Measurements from ENCODE around the gene BRPF1.

The BRPF1 gene

DNA sequence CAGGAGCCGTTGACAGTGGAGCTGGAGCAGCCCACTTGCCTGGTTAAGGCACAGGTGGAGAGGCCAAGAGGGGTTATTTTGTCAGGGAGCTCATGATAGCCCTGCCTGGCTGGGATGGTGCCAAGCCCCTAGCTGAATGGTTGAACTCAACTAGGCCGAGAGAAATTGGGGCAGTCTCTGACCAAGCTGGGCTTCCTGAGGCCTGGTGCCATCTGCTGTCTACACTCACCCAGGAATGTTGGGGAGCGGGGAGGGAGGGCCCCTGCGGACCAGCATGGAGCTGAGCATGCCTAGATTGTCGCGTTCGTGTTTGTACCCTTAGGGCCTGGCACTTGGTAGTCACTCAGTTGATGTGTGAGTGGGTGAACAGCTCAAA lies 1.2 kb downstream of the BRPF1 start:
- no peak for DNase-seq

DNA sequence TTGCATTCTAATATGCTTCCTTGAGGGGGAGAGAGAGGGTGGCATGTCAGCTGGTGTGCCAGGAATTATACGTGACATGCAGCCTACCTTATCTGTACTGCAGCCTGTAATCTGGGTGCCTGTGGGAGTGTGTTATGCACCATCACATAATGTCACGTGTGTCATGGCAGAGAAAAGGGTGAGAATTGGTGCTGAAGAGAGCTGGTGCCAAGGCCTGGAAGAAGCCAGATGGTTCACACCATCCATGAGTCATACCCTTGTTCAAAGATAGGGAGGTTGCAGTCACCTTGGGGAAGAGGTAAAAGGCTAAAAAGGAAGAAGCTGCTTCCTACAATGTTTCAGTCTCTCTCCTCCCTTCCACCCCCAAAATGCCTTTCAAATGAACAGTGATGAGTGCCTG lies 5.3 kb downstream of the BRPF1 start:
- DNase-seq: no peak

DNA sequence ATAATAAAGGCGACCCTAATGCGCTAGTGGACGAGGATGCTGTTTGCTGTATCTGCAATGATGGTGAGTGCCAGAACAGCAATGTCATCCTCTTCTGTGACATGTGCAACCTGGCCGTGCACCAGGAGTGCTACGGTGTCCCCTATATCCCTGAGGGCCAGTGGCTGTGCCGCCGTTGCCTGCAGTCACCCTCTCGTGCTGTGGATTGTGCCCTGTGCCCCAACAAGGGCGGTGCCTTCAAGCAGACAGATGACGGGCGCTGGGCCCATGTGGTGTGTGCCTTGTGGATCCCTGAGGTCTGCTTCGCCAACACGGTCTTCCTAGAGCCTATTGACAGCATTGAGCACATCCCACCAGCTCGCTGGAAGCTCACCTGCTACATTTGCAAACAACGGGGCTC lies 7.6 kb downstream of the BRPF1 start:
- DNase-seq: no peak

DNA sequence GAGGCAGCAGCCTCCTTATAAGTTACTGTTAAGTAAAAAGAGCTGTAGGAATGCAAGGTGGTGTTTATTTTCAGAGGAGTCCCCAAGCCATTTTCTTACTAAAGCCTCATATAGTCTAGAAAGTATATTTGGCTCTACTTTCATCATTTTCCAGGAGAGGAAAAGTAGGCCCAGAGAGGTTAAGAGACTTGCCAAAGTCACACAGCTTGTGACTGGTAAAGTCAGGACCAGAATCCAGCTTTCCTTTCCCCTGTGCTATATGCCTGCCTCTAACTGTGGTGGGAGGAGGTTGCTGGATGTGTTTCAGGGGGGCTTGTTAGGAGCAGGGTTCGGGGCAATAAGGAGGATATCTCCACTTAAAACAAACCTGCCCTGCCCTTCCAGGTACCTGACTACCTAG lies 11.0 kb downstream of the BRPF1 start:
- DNase-seq: no peak

DNA sequence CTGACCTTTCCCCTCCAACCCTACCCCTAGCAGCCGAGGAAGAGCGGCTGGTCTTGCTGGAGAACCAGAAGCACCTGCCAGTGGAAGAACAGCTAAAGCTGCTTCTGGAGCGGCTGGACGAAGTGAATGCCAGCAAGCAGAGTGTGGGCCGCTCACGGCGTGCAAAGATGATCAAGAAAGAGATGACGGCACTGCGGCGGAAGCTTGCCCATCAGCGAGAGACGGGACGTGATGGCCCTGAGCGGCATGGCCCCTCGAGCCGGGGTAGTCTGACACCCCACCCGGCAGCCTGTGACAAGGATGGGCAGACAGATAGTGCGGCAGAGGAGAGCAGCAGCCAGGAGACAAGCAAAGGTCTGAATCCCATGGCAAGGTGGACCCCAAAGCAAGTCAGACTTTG lies 12.0 kb downstream of the BRPF1 start:
- DNase-seq: no peak

DNA sequence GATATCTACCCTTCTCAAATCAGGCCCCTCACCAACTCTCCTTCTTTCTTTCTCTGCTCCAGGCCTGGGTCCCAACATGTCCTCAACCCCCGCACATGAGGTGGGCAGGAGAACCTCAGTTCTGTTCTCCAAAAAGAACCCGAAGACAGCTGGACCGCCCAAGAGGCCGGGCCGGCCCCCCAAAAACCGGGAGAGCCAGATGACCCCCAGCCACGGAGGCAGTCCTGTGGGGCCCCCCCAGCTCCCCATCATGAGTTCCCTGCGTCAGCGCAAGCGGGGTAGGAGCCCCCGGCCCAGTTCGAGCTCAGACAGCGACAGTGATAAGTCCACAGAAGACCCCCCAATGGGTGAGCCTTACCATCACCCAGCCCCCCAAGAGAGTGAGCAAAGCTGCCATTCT lies 12.6 kb downstream of the BRPF1 start:
- DNase-seq: no peak

DNA sequence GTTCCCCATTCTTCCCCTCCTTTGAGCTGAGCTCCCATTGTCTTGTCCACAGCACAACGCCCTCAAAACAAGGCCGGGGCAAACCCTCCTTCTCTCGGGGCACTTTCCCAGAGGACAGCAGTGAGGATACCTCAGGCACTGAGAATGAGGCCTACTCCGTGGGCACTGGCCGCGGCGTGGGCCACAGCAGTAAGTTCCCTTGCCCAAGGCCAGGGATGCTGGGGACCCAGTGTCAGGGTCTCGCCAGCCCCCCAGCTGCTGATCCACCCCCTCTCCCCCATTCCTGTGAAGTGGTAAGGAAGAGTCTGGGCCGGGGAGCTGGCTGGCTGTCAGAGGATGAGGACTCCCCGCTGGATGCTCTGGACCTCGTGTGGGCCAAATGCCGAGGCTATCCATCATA lies 14.0 kb downstream of the BRPF1 start:
- DNase-seq: no peak

DNA sequence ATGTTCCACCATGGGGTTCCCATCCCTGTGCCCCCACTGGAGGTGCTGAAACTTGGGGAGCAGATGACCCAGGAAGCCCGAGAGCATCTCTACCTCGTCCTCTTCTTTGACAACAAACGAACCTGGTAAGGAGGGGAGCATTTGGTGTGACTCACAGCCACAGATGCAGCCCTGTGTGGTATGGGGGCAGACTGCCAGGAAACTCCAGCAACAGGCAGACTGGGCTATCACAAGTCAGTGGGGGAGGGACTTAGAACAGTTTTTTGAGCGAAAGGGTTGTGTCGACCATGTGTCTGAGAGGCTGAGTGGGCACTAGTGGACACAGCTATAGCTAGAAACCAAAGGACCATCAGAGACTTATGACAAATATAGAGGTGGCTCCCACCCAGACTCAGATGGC lies 14.8 kb downstream of the BRPF1 start:
- no peak for DNase-seq

DNA sequence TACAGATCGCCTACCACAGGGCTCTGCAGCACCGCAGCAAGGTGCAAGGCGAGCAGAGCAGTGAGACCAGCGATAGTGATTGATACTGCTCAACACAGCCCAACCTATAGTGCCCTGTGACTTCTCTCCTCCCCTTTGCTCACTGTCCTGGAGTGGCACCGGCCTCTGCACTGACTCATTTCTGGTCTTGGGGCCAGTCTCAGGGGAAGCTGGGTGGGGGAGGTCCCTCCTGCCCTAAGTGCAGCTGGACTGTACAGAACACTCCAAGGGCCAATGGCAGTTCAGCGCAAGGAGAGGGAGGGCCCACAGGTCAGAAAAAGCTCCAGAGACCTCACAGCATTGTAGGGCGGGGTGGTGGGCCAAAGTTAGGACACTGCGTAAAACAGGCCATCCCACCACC lies 15.7 kb downstream of the BRPF1 start:
- DNase-seq: no peak

DNA sequence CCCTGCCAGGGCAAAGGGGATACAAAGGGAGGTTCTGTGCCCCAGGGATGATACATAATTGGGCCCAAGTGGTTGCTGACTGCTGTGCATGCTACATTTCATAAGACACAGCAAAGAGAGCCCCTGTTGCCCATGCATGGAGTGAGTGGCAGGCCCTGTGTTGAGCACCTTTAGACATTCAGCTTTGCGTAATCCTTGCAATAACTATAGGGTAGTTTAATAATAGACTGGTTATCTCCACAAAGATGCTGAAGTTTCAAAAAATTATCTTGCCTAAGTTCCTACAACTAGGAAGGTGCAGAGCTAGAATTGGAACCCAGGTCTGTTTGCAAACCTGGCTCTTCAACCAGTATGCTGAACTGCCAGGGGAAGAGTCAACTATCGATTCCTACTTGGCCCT lies 16.5 kb downstream of the BRPF1 start:
- DNase-seq: no peak

DNA sequence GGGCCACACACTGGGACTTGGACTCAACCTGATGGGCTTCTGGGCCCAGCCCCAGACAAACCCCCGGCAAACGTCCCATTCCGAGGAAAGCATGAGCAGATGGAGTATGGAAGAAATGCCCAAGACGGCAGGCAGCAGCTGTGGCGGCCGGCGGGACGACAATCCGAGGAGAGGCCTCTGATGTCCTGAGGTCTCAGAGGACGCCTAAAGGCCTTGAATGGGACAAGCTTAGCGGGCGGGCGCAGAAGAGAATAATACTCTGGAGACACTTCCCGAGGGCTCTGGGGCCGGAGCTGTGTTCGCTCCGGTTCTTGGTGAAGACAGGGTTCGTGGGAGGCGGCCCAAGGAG lies 17.7 kb downstream of the BRPF1 start:
- DNase-seq: no peak

DNA sequence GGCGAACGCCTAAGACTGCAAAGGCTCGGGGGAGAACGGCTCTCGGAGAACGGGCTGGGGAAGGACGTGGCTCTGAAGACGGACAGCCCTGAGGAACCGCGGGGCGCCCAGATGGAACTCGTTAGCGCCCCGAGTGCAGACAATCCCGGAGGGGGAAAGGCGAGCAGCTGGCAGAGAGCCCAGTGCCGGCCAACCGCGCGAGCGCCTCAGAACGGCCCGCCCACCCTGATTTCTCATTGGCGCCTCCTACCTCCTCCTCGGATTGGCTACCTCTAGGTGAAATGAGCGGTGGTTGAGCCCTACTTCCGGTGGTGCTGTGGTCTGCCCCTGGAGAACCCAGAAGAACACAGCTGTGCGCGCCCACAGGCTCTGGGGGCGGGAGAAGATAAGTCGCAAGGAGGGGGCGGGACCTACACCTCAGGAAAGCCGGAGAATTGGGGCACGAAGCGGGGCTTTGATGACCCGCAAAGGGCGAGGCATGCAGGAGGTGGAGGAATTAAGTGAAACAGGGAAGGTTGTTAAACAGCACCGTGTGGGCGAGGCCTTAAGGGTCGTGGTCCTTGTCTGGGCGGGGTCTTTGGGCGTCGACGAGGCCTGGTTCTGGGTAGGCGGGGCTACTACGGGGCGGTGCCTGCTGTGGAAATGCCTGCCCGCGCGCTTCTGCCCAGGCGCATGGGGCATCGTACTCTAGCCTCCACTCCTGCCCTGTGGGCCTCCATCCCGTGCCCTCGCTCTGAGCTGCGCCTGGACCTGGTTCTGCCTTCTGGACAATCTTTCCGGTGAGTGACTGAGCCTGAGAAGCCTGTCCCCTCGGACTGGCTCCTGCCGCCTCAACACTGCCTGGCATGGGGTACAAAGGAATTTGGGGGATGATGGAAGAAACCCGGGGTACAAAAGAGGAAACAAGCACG lies 18.4 kb downstream of the BRPF1 start, which contains the start of gene OGG1:
TSS of gene OGG1 (plus strand) at position 308 of the 911 bp plus-strand sequence. CDS start at position 643, 335 bp downstream.
- DNase-seq: peak; percentile 95

DNA sequence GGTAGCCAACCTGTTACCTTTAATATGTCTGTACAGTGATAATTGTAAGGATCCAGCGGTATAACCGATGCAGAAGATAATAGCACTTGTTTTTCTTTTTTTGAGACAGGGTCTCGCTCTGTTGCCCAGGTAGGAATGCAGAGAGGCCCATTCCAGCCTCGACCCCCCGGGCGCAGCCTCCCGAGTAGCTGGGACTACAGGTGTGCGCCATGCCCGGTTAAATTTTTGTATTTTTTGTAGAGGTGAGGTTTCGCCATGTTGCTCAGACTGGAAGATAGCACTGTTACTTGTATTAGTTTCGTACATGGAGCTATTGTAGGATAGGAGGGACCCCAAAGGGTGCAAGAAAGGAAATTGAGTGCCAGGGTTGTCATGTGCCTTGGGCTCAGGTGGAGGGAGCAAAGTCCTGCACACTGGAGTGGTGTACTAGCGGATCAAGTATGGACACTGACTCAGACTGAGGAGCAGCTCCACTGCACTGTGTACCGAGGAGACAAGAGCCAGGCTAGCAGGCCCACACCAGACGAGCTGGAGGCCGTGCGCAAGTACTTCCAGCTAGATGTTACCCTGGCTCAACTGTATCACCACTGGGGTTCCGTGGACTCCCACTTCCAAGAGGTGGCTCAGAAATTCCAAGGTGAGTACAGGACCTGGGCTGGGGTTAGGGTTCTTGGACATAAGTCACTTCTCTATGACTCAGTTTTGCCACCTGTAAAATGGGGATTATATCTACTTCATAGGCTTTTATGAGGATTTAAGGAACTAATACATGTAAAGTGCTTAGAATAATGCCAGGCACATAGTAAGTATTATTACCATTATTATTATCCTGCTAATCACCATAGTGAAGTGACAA lies 19.2 kb downstream of the BRPF1 start:
- DNase-seq: no peak

DNA sequence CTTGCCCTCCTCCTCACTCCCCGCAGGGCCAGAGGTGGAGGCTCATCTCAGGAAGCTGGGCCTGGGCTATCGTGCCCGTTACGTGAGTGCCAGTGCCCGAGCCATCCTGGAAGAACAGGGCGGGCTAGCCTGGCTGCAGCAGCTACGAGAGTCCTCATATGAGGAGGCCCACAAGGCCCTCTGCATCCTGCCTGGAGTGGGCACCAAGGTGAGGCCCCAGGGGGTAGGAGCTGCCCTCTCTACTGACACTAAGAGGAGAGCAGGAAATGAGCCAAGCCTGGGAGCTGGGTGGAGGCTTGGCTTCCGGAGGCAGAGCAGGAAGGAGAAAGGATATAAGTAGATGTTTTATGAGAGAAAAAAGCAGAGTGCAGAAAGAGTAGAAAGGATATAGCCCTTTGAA lies 23.1 kb downstream of the BRPF1 start:
- no peak for DNase-seq

DNA sequence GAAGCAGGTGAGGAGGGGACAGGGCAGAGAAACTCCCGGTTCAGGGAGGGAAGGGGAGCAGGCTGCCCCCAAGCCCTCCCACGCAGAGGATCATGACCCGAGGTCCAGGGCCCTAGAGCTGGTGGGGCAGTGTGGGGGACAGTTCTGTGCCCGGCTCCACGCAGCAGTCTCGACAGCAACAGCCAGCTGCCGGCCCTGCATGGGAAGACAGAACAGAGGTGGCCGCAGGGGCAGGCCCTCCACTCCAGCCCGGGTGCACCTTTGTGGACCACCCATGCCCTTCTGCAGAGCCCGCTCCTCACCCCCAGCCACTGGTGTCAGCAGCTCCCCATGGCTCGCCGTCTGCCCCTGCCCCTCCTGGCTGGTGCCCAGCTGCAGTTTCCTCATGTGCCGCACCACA lies 25.9 kb downstream of the BRPF1 start:
- DNase-seq: no peak

DNA sequence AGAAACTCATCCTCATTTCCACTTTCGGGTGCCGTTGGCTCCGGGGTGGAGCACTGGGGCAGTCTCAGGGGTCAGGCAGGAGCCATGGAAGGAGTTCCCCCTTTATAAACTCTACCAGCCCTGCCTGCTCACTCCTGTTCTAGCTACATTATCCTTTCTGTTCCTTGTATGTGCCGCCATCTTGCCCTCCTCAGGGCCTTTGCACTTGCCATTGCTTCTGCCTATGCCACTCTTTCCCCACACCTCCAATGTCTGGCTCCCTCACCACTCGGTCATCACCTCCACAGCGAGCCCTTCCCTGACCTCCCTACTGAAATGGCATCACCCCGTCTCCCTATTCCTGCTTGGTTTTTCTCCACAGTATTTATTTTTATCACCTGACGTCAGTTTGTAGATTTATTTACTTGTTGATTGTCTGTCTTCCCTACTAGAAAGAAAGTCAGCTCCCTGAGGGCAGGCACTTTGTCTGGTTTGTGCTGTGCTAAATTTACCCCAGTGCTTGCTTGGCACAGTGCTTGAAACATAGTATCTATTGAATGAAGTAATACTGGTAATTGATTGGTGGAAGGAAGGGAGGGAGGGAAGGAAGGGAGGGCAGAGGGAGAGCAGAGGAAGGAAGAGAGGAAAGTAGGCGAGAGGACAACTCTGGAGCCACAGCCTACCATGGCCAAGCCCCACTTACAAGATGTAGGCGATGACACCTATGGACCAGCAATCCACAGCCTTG lies 29.4 kb downstream of the BRPF1 start:
- DNase-seq: no peak

DNA sequence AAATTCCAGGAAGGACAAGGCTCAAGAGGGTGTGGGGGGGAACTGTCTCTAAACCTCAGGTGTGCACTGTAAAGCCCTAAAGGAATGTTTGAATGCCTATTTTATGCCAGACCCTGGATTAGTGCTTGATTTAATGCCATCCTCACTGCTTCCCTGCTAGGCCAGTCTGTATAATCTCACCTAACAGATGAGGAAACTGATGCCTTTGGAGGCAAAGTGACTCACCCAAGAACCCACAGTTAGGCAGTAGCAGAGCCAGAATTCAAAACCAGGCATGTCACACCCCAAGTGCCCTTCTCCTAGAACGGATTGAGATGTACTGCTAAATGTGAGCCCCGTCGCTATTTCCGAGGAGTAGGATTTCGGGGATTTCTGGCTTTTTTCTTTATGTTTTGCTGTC lies 30.4 kb downstream of the BRPF1 start:
- no peak for DNase-seq

DNA sequence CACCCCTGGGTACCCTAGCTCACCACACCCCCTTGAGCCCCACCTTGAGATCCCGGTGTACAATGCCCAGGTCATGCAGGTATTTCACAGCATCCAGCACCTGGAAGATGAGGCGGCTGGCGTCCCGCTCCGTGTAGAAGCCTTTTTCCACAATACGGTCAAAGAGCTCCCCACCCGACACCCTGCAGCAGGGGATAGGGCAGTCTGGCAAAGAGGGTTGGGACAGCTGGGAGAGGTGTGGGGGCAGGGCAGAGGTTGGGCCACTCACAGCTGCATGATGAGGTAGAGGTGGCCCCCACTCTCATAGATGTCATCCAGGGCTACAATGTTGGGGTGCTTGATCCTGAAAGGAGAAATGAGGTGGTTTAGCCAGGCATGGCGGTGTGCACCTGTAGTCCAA lies 31.3 kb downstream of the BRPF1 start:
- DNase-seq: no peak

DNA sequence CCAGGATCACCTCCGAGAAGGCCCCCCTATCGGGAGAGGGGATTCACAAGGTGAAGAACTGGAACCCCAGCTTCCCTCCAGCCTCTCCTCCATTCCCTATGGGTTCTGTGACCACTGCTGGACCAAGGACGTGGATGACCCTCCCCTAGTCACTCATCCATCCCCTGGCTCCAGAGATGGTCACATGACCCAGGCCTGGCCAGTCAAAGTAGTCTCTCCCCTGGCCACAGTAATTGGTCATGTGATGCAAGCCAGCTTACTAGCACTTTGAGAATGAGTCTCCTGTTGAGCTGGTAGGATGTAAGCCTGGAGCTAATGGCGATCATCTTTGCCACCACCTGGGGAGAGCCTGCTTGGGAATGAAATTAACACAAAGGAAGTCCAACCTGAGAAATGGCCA lies 34.3 kb downstream of the BRPF1 start:
- no peak for DNase-seq

DNA sequence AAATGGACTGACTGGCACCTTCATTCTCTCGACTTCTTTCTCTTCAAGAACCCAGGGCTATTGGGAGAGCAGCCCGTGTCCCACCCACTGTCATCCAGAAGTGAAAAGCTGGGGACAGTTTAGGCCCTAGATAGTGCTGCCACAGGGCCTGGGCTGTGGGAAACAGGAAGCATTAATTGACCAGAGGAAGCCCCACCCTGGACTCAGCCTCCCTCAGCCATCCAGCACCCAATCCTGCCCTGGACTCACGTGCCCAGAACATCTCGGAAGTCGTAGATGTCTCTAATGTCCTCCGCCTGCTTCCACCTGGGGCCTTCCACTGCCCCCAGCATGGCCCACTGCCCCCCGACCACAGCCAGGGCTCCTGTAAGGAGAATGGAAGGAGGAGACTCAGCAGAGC lies 35.9 kb downstream of the BRPF1 start:
- DNase-seq: no peak

DNA sequence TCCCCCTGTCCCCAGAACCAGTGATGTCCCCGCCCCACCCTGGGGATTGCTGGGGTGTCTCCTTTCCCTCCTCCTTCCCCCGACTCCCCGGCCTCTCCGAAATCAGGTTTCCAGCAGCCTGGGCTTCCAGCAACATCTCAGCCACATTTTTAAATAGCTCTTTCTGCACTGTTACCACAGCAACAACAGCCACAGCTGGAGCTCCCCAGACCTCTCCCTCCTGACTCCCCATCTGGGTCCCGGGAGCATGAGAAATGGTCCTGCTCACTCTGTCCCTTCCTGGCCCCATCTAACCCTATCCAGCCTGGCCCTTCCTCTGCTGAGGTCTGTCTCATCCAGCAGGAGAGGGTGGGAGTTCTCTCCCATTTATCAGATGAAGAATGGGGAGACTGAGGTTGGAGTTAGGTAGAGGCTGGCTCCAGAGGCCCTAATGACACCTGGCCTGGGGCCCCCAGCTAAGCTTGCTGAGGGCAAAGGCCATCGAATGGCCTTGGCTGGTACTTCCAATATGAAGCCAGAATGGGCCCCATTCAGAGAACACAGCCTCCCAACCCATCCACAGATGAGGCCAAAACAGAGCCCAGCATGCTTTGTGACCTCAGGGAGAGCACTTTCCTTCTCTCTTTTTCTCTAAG lies 36.7 kb downstream of the BRPF1 start:
- DNase-seq: no peak

DNA sequence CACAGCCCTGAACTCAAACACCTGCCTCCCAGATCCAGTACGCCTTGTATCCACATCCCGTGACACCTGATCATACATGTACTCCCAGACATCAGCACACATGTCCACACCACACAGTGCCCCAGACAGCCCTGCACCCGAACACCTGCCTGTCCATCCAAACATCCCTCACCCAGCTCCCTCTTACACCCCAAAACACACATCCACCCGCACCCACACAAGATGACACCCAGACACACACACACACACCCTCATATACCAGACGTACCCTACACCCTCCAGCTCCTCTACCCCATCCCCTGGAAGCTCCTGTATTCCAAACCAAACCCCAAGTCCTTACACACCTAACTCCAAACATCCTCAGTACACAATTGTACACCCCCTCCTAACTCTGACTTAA lies 37.5 kb downstream of the BRPF1 start:
- no peak for DNase-seq
